ENCODE measurements around the gene KIAA0825.
"Not testable (repeated sequence)": the region's sequence is repeated elsewhere in the genome, so short reads cannot be mapped to it uniquely, and the experiment has no call there.

Gene KIAA0825

GRCh38 chr5:94577466-94578245 lies 40.7 kb downstream of the KIAA0825 start:
- no peak for TF ChIP-seq CTCF (IDR thresholded peaks at IDR 0.05; ENCODE audit: borderline replicate concordance, insufficient read depth, low read depth, low read length)
- no peak overlapping the region for H3K4me3 ChIP-seq (ENCODE audit: low read depth, low read length)

GRCh38 chr5:94575196-94575595 lies 43.2 kb downstream of the KIAA0825 start:
- no peak overlapping the region for H3K4me3 ChIP-seq (ENCODE audit: low read depth, low read length)

GRCh38 chr5:94573349-94573748 lies 45.1 kb downstream of the KIAA0825 start:
- not testable (repeated sequence) for H3K4me3 ChIP-seq (ENCODE audit: low read depth, low read length)

More at GRCh38 chr5:94575196-94575595, 43.2 kb downstream of the KIAA0825 start:
- TF ChIP-seq CTCF (IDR thresholded peaks at IDR 0.05; ENCODE audit: borderline replicate concordance, insufficient read depth, low read depth, low read length): no peak

- no peak overlapping the region for H3K4me3 ChIP-seq (ENCODE audit: low read depth, low read length)
- no peak for TF ChIP-seq CTCF (IDR thresholded peaks at IDR 0.05; ENCODE audit: borderline replicate concordance, insufficient read depth, low read depth, low read length)
Measured at GRCh38 chr5:94571415-94571814, 47.0 kb downstream of the KIAA0825 start.

GRCh38 chr5:94564812-94565211 lies 53.6 kb downstream of the KIAA0825 start:
- H3K4me3 ChIP-seq (ENCODE audit: low read depth, low read length): no peak overlapping the region
- no peak for TF ChIP-seq CTCF (IDR thresholded peaks at IDR 0.05; ENCODE audit: borderline replicate concordance, insufficient read depth, low read depth, low read length)

- H3K4me3 ChIP-seq (ENCODE audit: low read depth, low read length): no peak overlapping the region
- no peak for TF ChIP-seq CTCF (IDR thresholded peaks at IDR 0.05; ENCODE audit: borderline replicate concordance, insufficient read depth, low read depth, low read length)
Measured at GRCh38 chr5:94562327-94562971, 56.0 kb downstream of the KIAA0825 start.

GRCh38 chr5:94558028-94558427 lies 60.4 kb downstream of the KIAA0825 start:
- TF ChIP-seq CTCF (IDR thresholded peaks at IDR 0.05; ENCODE audit: borderline replicate concordance, insufficient read depth, low read depth, low read length): no peak
- no peak overlapping the region for H3K4me3 ChIP-seq (ENCODE audit: low read depth, low read length)

All from GM12875 (cell line).